ENCODE data around the gene SLC29A1.

SLC29A1 gene

GRCh38 chr6:44268095-44268628 lies 44.8 kb downstream of the SLC29A1 start:
- peak; percentile 64 for DNase-seq (ENCODE audit: low spot score)

- no peak for DNase-seq (ENCODE audit: low spot score)
Observed at GRCh38 chr6:44269178-44269920, 46.0 kb downstream of the SLC29A1 start.

- no peak for DNase-seq (ENCODE audit: low spot score)
Observed at GRCh38 chr6:44269921-44270525, 46.6 kb downstream of the SLC29A1 start, which contains the start of gene TMEM151B. TSS of gene TMEM151B (plus strand) at chr6:44270450. CDS start at chr6:44270743, 293 bp downstream.

- no peak for DNase-seq (ENCODE audit: low spot score)
Observed at GRCh38 chr6:44270526-44271405, 47.4 kb downstream of the SLC29A1 start.

- DNase-seq (ENCODE audit: low spot score), result no peak
Observed at GRCh38 chr6:44271406-44271723, 48.0 kb downstream of the SLC29A1 start.

- no peak for DNase-seq (ENCODE audit: low spot score)
Observed at GRCh38 chr6:44271914-44272313, 48.5 kb downstream of the SLC29A1 start.

- no peak for DNase-seq (ENCODE audit: low spot score)
Observed at GRCh38 chr6:44272529-44272928, 49.1 kb downstream of the SLC29A1 start.

- DNase-seq (ENCODE audit: low spot score), result no peak
Observed at GRCh38 chr6:44272999-44273566, 49.7 kb downstream of the SLC29A1 start.

- no peak for DNase-seq (ENCODE audit: low spot score)
Observed at GRCh38 chr6:44273617-44274016, 50.2 kb downstream of the SLC29A1 start.

- no peak for DNase-seq (ENCODE audit: low spot score)
Observed at GRCh38 chr6:44275271-44275748, 51.9 kb downstream of the SLC29A1 start.

- peak; percentile 65 for DNase-seq (ENCODE audit: low spot score)
Observed at GRCh38 chr6:44275749-44276648, 52.6 kb downstream of the SLC29A1 start.

- no peak for DNase-seq (ENCODE audit: low spot score)
Observed at GRCh38 chr6:44276667-44277640, 53.6 kb downstream of the SLC29A1 start.

GRCh38 chr6:44277763-44278162 lies 54.4 kb downstream of the SLC29A1 start:
- no peak for DNase-seq (ENCODE audit: low spot score)

GRCh38 chr6:44278315-44278714 lies 54.9 kb downstream of the SLC29A1 start:
- DNase-seq (ENCODE audit: low spot score), result no peak

GRCh38 chr6:44278774-44279697 lies 55.6 kb downstream of the SLC29A1 start:
- no peak for DNase-seq (ENCODE audit: low spot score)
